Measurements from ENCODE around the gene PSG7. TPM values are rescaled to one million over a fixed set of nuclear protein-coding genes. Genes with fewer than 3 reads are reported as not detected.
"Not testable (repeated sequence)": the region's sequence is repeated elsewhere in the genome, so short reads cannot be mapped to it uniquely, and the experiment has no call there.

PSG7 gene
- total RNA-seq, 6 experiments from 2014 or later = not detected

GRCh38 chr19:42942187-42942789 is 5.3 kb upstream of the PSG7 start:
- 26% methylated on average over 9 of the region's 13 CpGs for WGBS (ENCODE audit: insufficient coverage, low coverage, low lambda C conversion rate, missing lambda C conversion rate)
- Histone ChIP-seq H3K4me3 (no peak overlapping the region), H3K27ac (no peak overlapping the region), H3K27me3 (no peaks in the 10 kb centered on the region), H3K36me3 (no peaks in the 10 kb centered on the region), H3K9me3 (no peaks in the 10 kb centered on the region), H3K4me1 (no peaks in the 10 kb centered on the region)
- no peak for TF ChIP-seq POLR2A (IDR thresholded peaks at IDR 0.05)
- peak in 2 of 4 donors; percentile 20 to 40 for TF ChIP-seq CTCF (IDR thresholded peaks at IDR 0.05)
- DNase-seq (no peak), ATAC-seq (no peak)
- intact Hi-C loops (cut with DNase I) = no loop called here

- H3K9me3 ChIP-seq; H3K4me3 ChIP-seq; H3K27me3 ChIP-seq; DNase-seq; H3K4me1 ChIP-seq; H3K36me3 ChIP-seq; intact Hi-C loops (cut with DNase I); ATAC-seq; H3K27ac ChIP-seq: not testable (repeated sequence)
Observed at GRCh38 chr19:42934726-42935125, 2.3 kb downstream of the PSG7 start.

- H3K27me3 ChIP-seq; intact Hi-C loops (cut with DNase I); DNase-seq; ATAC-seq; H3K27ac ChIP-seq; H3K4me1 ChIP-seq; H3K36me3 ChIP-seq; H3K9me3 ChIP-seq; H3K4me3 ChIP-seq: not testable (repeated sequence)
Observed at GRCh38 chr19:42934183-42934582, 2.8 kb downstream of the PSG7 start.

- H3K27me3 ChIP-seq; intact Hi-C loops (cut with DNase I); ATAC-seq; H3K4me3 ChIP-seq; DNase-seq; H3K4me1 ChIP-seq; H3K27ac ChIP-seq; H3K36me3 ChIP-seq; H3K9me3 ChIP-seq: not testable (repeated sequence)
- 48% methylated on average over 2 of the region's 3 CpGs for WGBS (ENCODE audit: insufficient coverage, low coverage, low lambda C conversion rate, missing lambda C conversion rate)
Observed at GRCh38 chr19:42933412-42933811, 3.6 kb downstream of the PSG7 start.

GRCh38 chr19:42932485-42933101 is 4.4 kb downstream of the PSG7 start:
- H3K27ac ChIP-seq; ATAC-seq; H3K36me3 ChIP-seq; intact Hi-C loops (cut with DNase I); H3K4me3 ChIP-seq; DNase-seq; H3K4me1 ChIP-seq; H3K9me3 ChIP-seq; H3K27me3 ChIP-seq: not testable (repeated sequence)
- 49% methylated on average over 4 of the region's 5 CpGs for WGBS (ENCODE audit: insufficient coverage, low coverage, low lambda C conversion rate, missing lambda C conversion rate)

GRCh38 chr19:42930214-42930613 is 6.8 kb downstream of the PSG7 start:
- ATAC-seq; intact Hi-C loops (cut with DNase I); H3K36me3 ChIP-seq; H3K27ac ChIP-seq; H3K27me3 ChIP-seq; H3K4me3 ChIP-seq; H3K9me3 ChIP-seq; DNase-seq; H3K4me1 ChIP-seq: not testable (repeated sequence)
- no CpG with 5 or more reads among the region's 1 CpG for WGBS (ENCODE audit: insufficient coverage, low coverage, low lambda C conversion rate, missing lambda C conversion rate)

- intact Hi-C loops (cut with DNase I) = no loop called here
- H3K36me3 ChIP-seq = no peaks in the 10 kb centered on the region
- H3K27me3 ChIP-seq = no peaks in the 10 kb centered on the region
- no peaks in the 10 kb centered on the region for H3K4me1 ChIP-seq
- 40% methylated on average over 1 of the region's 3 CpGs for WGBS (ENCODE audit: insufficient coverage, low coverage, low lambda C conversion rate, missing lambda C conversion rate)
- no peaks in the 10 kb centered on the region for H3K9me3 ChIP-seq
- ATAC-seq (no peak), DNase-seq (no peak)
- H3K27ac ChIP-seq = no peak overlapping the region
- H3K4me3 ChIP-seq = no peak overlapping the region
- TF ChIP-seq POLR2A (IDR thresholded peaks at IDR 0.05) = no peak
Observed at GRCh38 chr19:42928896-42929295, 8.1 kb downstream of the PSG7 start.

Data from right lobe of liver (tissue), 6 donors.